HEK293 (cell line): ENCODE results near the gene HPS6.
A peak's percentile ranks its signal among the peaks of the same experiment; 100 is the strongest.

Experiments
- CTCF ChIA-PET: fragments of 350-600 bp; formaldehyde crosslinking; extraction: SDS; loops from one replicate; lab custom pipeline; 2021; ENCODE audit warnings: antibody characterized with exemption; lab: Yijun Ruan, JAX
- POLR2A ChIA-PET: fragments of 300-600 bp; formaldehyde crosslinking; extraction: SDS; loops from one replicate; lab custom pipeline; 2020; ENCODE audit warnings: antibody characterized with exemption, inconsistent platforms; lab: Yijun Ruan, JAX
- H3K27ac ChIP-seq: fragments of 200-500 bp; sonication (Bioruptor generic); 2 replicates; pipeline ENCODE4 v1.5.1; 2014; ENCODE audit warnings: low read depth, low read length, control low read depth, inconsistent platforms; ENCODE audit errors: extremely low read depth
- H3K36me3 ChIP-seq, 2 experiments: fragments of 200-500 bp in 1 of 2; sonication (Bioruptor generic) in 1 of 2; 1 replicate in 1 of 2; 2 replicates in 1 of 2; pipeline ENCODE4 v1.5.1; 2014 to 2017; ENCODE audit warnings: inconsistent platforms in 2 of 2, low read length in 2 of 2; ENCODE audit not compliant: control insufficient read depth in 2 of 2, insufficient read depth in 1 of 2
- H3K4me1 ChIP-seq: fragments of 200-500 bp; sonication (Bioruptor generic); 2 replicates; pipeline ENCODE4 v1.5.1; 2014; ENCODE audit warnings: mild to moderate bottlenecking, low read length, inconsistent platforms; ENCODE audit not compliant: control insufficient read depth, insufficient read depth
- H3K4me3 ChIP-seq: 2 replicates; pipeline ENCODE4 v1.5.1; 2011; ENCODE audit warnings: low read depth, mild to moderate bottlenecking, control low read depth, low read length, moderate library complexity
- H3K9me3 ChIP-seq: fragments of 200-500 bp; sonication (Bioruptor generic); 2 replicates; pipeline ENCODE4 v1.5.1; 2014; ENCODE audit warnings: low read depth, low read length, inconsistent platforms; ENCODE audit not compliant: control insufficient read depth, insufficient read depth
- HOXD13 ChIP-seq: sonication (generic); formaldehyde crosslinking; IDR thresholded peaks from 2 replicates; pipeline ENCODE4 v1.8.0; 2022; ENCODE audit warnings: missing genetic modification reagents, borderline replicate concordance
- IKZF3 ChIP-seq: fragments of 450-650 bp; IDR thresholded peaks from 2 replicates; pipeline ENCODE4 v1.5.0; 2018; ENCODE audit warnings: missing biosample characterization, mild to moderate bottlenecking, missing genetic modification characterization, moderate library complexity
- KLF10 ChIP-seq: fragments of 450-650 bp; IDR thresholded peaks from 2 replicates; pipeline ENCODE4 v1.5.1; 2018; ENCODE audit warnings: missing biosample characterization, mild to moderate bottlenecking, missing genetic modification characterization
- PRDM2 ChIP-seq: fragments of 450-650 bp; formaldehyde crosslinking; IDR thresholded peaks from 2 replicates; pipeline ENCODE4 v1.5.1; 2016; ENCODE audit warnings: missing biosample characterization, missing genetic modification characterization, borderline replicate concordance
- REPIN1 ChIP-seq: fragments of 450-650 bp; formaldehyde crosslinking; IDR thresholded peaks from 2 replicates; pipeline ENCODE4 v1.5.1; 2017; ENCODE audit warnings: missing biosample characterization, missing genetic modification characterization, low read depth
- WT1 ChIP-seq: fragments of 450-650 bp; formaldehyde crosslinking; IDR thresholded peaks from 2 replicates; pipeline ENCODE4 v1.5.1; 2016; ENCODE audit warnings: missing biosample characterization, missing genetic modification characterization
- ZBTB17 ChIP-seq: fragments of 450-650 bp; formaldehyde crosslinking; IDR thresholded peaks from 2 replicates; pipeline ENCODE4 v1.5.1; 2016; ENCODE audit warnings: missing biosample characterization, missing genetic modification characterization
- ZBTB44 ChIP-seq: fragments of 450-650 bp; IDR thresholded peaks from 2 replicates; pipeline ENCODE4 v1.5.1; 2018; ENCODE audit warnings: missing biosample characterization, mild to moderate bottlenecking, missing genetic modification characterization
- ZNF132 ChIP-seq: fragments of 450-650 bp; formaldehyde crosslinking; IDR thresholded peaks from 2 replicates; pipeline ENCODE4 v1.5.1; 2017; ENCODE audit warnings: missing biosample characterization, missing genetic modification characterization, borderline replicate concordance
- ZNF146 ChIP-seq: fragments of 450-650 bp; formaldehyde crosslinking; IDR thresholded peaks from 2 replicates; pipeline ENCODE4 v1.5.1; 2016; ENCODE audit warnings: missing biosample characterization, missing genetic modification characterization
- ZNF2 ChIP-seq: fragments of 450-650 bp; formaldehyde crosslinking; IDR thresholded peaks from 2 replicates; pipeline ENCODE4 v1.5.1; 2016; ENCODE audit warnings: missing biosample characterization, missing genetic modification characterization
- ZNF324 ChIP-seq: fragments of 450-650 bp; formaldehyde crosslinking; IDR thresholded peaks from 2 replicates; pipeline ENCODE4 v1.5.1; 2016; ENCODE audit warnings: missing biosample characterization, missing genetic modification characterization
- ZNF449 ChIP-seq: fragments of 450-650 bp; formaldehyde crosslinking; IDR thresholded peaks from 2 replicates; pipeline ENCODE4 v1.5.1; 2017; ENCODE audit warnings: missing biosample characterization, mild to moderate bottlenecking, missing genetic modification characterization, moderate library complexity
- ZNF561 ChIP-seq: fragments of 450-650 bp; IDR thresholded peaks from 2 replicates; pipeline ENCODE4 v1.5.1; 2018; ENCODE audit warnings: missing biosample characterization, missing genetic modification characterization, borderline replicate concordance
- ZNF600 ChIP-seq: fragments of 450-650 bp; formaldehyde crosslinking; IDR thresholded peaks from 2 replicates; pipeline ENCODE4 v1.5.1; 2016; ENCODE audit warnings: missing biosample characterization, missing genetic modification characterization
- ZNF660 ChIP-seq: fragments of 450-650 bp; IDR thresholded peaks from 2 replicates; pipeline ENCODE4 v1.5.1; 2018; ENCODE audit warnings: missing biosample characterization, mild to moderate bottlenecking, missing genetic modification characterization

The HPS6 gene

GRCh38 chr10:102067091-102067916, 2.2 kb downstream of the HPS6 start (continued):
- no peak for TF ChIP-seq PRDM2 (tag by site-specific recombination)
- TF ChIP-seq ZNF132 (tag by site-specific recombination) = no peak

GRCh38 chr10:102068216-102068615, 3.1 kb downstream of the HPS6 start:
- POLR2A ChIA-PET = interaction anchor here (0.6 to 1.9 kb wide), 8 partner anchors 9 to 227 kb away, joined by 3 to 9 read pairs (median 4); partner anchors contain the start of gene ARMH3
- Histone ChIP-seq H3K36me3 (peaks cover 0 to 21% of the 10 kb centered on the region in 2 experiments; a peak in 2 of 3 replicates), H3K4me3 (no peak overlapping the region)
- TF ChIP-seq ZBTB44 (0 out of 2 replicates have a peak, but pooled peaks have one; percentile 49), ZNF660 (0 out of 2 replicates have a peak, but pooled peaks have one; percentile 55), ZNF600 (tag by site-specific recombination) (peak; percentile 51; the same call in 1 of the 2 replicates), HOXD13 (CRISPR knock-in tag) (no peak), KLF10 (tag by site-specific recombination) (peak; percentile 33; the same call in 1 of the 2 replicates), ZNF449 (tag by site-specific recombination) (peak; percentile 80; the same call in 1 of the 2 replicates), ZNF561 (peak; percentile 66; the same call in 1 of the 2 replicates), ZBTB17 (tag by site-specific recombination) (0 out of 2 replicates have a peak, but pooled peaks have one; percentile 30), IKZF3 (tag by site-specific recombination) (0 out of 2 replicates have a peak, but pooled peaks have one; percentile 16), ZNF146 (tag by site-specific recombination) (no peak), ZNF324 (no peak), WT1 (tag by site-specific recombination) (peak; percentile 18; the same call in 1 of the 2 replicates), ZNF2 (tag by site-specific recombination) (no peak), REPIN1 (tag by site-specific recombination) (no peak)
- TF ChIP-seq, all 188 proteins: peak for 9
- Histone ChIP-seq H3K9me3 (no peaks in the 10 kb centered on the region), H3K27ac (peak overlapping the region; percentile 22; the same call in 1 of the 2 replicates), H3K4me1 (peaks cover 8% of the 10 kb centered on the region)
- CTCF ChIA-PET = interaction anchor here (0.8 to 3.6 kb wide), 7 partner anchors 12 to 287 kb away, joined by 3 to 16 read pairs (median 5); partner anchors contain the start of gene ARMH3
